ENCODE results near the gene SHROOM1.

The SHROOM1 gene

DNA sequence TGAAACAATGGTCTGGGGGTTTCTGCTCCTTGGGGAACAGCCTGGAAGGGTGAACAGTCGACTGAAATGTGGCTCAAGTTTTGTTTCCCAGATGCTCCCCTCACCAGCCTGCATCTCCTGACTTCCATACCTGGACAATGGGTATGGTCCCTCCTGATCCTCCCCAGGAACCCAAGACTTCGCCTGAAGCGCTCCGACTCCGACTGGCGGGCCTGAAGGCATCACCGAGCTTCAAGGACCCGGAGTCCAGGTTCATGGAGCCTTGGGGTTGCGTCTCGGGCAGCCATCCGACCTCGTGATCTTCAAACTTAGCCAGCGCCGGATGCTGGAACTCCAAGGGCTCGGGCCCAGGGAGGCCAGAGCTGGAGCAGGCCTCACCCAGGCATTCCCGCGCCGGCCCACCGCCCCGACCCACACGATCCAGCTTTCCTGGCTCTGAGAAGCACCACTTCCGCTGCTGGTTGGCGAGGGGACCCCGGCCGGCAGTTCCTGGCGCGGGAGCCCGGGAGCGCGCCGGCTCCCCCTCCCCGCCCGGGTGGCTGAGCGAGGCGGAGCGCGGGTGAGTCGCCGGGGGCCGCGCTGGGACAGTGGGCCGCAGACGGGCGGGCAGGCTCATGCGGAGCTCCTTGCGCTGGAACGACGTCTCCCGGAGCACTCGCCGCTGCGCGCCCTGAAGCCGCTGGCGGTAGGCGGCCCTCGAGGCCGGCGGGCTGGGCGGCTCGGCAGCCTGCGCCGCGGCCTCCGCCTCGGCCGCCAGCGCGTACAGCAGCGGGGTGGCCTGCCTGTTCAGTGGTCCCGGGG is 5.2 kb downstream of the SHROOM1 start:
- DNase-seq (ENCODE audit: low spot score) = no peak

DNA sequence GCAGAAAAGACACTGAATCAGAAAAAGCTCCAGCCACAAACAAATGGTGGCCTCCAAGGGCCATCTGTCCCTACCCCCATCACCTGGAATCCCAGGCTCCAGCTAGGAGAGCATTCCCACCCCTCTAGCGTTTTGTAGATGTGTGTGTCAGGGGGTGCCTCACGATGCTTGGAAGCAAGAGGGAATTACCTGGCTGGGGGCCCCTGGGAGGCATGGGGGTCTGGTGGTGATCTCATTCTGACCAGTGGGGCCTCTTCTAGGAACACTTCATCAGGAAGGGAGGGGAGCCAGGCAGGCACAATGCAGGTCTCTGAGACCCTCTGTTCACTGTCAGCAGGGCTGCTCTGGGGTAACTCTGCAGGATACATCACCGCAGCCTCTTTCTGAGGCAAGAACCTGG is 6.0 kb downstream of the SHROOM1 start:
- DNase-seq (ENCODE audit: low spot score) = no peak

DNA sequence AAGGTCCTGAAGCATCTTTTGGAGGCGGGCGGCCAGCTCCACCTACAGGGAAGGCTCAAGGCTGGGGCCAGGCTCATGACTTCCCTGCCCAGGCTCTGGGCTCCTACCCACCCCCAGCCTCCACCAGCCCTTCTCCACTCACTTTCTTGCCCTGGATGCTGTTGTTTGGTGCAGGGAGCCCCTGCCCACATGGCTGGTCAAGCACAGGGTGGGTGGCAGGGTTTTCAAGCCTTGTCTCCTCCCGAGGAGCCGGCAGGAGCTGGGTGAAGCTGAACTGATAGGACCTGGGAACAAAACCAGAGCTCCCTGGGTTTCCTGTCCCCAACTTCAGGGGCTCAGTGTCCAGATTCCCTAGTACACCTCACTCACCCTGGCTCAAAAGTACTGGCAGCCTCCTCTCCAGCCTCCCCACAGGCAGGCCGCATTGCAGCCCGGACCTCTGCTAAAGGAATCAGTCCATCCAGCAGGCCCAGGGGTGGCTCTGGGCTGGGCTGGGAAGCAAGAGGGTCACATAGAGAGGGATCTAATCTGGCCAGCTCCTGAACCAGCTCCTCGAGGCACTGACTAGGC is 6.9 kb downstream of the SHROOM1 start:
- no peak for DNase-seq (ENCODE audit: low spot score)

DNA sequence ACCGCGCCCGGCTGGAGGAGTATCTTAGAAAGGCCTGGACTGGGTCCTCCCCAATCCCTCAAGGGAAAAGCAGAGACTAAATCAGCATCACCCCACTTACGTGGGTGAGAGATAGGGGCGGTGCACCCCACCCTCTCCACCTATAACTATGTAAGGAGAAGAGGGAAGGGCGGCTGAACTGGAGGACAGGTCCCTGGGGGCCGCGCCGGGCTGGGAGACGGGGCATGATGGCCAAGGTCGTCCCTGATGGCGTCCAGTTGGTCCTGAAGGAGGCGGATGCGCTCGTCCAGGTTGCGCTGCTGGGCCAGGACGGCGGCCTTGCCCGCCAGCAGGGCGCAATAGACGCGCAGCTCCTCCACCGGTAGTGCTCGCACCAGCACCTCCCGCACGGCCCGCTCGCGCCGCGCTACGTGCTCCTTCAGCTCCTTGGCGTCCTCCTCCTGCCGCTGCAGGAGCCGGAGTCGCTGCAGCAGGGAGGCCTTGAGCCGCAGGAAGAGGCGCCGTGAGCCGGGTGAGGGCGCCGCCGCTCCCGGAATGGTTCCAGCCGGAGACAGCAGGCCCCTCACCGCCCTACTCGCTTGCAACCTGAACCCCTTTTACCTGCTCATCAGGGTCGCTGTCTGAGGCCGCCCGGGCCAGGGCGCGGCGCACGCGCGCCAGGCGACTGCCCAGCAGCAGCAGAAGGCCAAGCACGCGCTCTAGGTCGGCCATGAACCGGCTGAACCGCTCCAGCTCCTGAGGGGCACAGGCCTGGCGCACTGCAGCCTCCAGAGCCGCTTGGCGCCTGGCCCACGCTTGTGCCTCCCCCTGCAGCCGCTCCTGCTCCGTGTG is 7.6 kb downstream of the SHROOM1 start:
- no peak for DNase-seq (ENCODE audit: low spot score)

DNA sequence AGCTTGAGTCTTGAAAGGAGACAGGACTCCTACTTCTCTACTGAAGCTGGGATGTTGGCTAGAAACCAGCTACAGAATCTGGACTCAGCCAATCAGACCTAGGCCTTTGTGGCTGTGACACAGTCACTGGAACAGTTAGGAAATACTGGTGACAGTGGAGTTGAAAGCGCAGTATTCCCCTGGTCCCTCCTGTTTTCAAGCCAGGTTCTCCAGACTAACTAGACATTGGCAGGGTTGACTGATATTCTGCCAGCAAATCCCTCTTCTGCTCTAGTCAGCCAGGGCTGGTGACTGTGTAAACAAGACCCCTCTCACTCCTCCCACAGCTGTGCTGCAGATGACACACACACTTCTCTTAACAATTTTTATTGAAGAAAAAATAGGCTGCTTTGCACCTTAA is 8.7 kb downstream of the SHROOM1 start:
- peak; percentile 84 for DNase-seq (ENCODE audit: low spot score)

DNA sequence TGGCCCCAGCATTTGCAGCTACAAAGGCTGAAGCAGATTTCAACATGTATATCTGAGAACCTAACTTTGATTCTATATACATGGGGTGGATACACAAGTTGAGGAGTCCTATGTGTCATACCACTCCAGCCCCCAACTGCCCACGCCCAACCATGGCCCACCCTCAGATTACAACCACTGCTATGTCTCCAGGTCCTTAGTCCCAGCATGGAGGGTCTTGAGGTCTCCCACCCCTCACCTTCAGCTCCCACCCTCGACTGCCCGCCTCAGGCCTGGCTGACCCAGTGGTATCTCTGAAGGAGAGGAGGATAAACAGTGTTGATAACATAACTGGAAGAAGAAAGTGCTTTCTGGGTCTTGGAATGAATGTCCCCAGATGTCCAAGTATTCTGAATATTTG is 9.1 kb downstream of the SHROOM1 start:
- no peak for DNase-seq (ENCODE audit: low spot score)

DNA sequence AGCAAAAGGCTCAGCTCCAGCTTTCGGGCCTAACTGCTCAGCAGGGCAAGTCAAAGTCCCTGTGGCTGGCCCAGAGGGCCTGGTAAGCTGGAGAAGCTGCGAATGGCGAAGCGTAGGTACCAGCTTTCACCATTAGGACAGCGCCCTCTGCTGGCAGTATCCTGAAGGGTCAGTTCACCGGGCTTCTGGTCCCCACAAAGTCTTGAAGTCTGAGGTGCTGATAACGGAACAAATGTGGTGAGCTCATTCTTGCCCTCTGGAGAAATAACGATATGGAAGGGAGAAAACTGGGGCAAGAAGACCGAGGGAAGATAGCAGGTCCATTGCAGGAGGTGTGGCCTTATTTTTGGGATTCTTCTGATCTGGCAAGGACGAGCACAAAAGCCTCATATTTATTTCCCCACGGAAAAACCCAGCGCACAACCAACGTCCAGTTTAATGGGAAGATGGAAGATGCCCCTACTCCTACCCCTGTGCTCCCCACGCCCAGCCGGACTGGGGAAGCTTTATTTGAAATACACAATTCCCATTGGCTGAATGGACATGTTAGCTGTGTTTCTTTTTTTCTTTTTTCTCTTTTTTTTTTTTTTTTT is 10.2 kb downstream of the SHROOM1 start:
- peak; percentile 96 for DNase-seq (ENCODE audit: low spot score)

DNA sequence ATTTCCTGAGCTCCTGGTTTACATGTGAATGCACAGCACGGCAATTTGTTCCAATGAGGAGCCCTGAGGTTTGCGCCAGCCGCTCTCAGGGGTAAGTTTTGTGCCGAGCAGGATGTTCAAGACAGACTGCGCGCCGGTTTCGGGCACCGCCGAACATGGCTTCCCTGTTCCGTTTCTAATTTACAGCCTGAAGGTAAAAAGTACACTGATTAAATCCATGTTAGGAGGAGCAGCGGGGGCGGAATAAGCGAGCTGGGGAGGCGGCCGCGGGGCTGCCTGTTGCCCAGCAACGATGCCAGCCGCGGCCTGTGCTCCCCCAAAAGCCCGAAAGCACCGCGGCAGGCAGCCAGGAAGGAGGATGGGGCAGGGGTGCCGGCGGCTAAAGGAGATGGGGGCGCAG is 11.0 kb downstream of the SHROOM1 start:
- DNase-seq (ENCODE audit: low spot score) = no peak

DNA sequence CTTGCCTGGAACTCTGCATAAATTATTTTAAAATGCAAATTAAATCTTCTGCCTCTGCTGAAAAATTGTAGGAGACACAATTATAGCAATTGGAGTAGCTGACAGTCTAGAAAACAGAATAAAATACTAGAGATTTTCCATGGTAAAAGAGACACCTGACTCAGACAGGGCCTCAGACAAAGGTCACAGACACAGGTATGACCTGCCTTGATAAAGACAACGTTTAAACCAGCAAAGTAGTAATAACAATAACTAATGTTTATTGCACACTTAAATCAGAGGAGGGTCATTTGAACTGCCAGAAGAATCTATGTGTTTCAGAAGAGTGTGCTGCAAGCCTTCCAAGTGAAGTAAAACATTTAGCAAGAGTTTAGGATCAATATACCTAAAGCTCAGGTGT is 13.4 kb downstream of the SHROOM1 start:
- DNase-seq (ENCODE audit: low spot score) = no peak

DNA sequence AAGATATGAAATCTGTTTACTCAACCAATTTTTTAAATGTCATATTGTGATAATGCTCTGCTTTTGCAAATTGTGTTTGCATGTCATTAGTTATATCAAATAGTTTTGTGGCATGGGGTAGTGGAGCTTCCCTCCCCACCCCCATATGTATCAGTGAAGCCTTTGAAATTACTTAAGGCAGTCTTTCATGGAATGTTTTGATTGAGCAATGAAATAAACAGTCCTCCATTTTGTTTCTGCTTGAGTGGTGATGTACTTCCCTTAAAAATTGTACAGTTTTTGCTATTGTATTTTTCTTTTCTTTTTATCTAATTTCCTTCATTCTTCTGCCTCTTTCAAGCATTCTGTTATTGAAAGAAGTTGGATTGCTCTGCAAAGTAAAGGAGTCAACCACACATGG is 13.9 kb downstream of the SHROOM1 start:
- no peak for DNase-seq (ENCODE audit: low spot score)

DNA sequence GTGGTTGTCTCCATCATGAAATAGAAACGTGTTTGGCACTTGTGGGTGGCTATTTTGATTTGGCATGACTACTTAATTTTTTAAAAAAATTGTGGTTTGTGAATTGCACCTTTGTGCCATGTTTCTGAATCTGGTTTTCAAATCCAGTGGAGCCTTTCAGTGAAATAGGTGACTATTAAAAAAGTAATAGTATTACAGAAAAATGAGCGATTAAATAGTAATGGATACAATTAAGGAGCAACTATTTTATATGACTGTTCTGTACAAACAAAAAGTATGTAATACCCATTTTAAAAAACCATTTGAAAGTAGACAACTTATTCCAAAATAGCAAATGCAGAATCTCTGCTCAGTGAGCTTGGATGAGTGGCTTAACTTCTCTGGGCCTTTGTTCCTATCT is 14.4 kb downstream of the SHROOM1 start:
- DNase-seq (ENCODE audit: low spot score) = no peak

DNA sequence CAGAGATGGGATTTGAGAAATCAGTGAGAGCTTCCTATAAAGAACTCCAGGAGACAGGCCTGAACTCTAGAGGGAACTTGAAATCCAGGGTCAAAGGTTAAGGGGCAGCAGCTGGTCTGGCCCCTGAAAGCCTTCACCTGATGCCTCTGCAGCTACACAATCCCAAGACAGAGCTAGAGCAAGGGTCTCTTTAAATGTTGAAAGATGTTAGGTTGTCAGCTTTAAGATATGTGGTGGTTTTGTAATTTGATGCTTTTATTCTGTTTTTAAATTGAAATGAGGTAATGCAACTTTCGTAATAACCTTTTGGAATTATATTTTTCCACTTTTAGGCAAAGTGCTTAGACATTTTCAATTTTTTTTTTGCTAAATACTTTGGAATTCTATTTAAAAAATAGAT is 15.0 kb downstream of the SHROOM1 start:
- DNase-seq (ENCODE audit: low spot score) = no peak

DNA sequence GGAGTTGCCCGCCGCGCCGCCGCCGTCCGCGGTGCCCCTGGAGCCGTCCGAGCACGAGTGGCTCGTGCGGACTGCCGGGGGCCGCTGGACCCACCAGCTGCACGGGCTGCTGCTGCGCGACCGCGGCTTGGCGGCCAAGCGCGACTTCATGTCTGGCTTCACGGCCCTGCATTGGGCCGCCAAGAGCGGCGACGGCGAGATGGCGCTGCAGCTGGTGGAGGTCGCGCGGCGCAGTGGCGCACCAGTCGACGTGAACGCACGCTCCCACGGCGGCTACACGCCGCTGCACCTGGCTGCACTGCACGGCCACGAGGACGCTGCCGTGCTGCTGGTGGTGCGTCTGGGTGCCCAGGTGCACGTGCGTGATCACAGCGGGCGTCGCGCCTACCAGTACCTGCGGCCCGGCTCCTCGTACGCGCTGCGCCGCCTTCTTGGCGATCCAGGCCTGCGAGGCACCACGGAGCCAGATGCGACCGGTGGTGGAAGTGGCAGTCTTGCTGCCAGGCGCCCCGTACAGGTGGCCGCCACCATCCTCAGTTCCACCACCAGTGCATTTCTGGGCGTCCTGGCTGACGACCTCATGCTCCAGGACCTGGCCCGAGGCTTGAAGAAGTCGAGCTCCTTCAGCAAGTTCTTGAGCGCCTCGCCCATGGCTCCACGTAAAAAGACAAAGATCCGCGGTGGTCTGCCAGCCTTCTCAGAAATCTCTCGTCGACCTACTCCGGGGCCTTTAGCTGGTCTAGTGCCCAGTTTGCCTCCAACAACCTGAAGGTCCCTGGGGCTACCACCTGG is 15.7 kb downstream of the SHROOM1 start:
- DNase-seq (ENCODE audit: low spot score) = no peak

DNA sequence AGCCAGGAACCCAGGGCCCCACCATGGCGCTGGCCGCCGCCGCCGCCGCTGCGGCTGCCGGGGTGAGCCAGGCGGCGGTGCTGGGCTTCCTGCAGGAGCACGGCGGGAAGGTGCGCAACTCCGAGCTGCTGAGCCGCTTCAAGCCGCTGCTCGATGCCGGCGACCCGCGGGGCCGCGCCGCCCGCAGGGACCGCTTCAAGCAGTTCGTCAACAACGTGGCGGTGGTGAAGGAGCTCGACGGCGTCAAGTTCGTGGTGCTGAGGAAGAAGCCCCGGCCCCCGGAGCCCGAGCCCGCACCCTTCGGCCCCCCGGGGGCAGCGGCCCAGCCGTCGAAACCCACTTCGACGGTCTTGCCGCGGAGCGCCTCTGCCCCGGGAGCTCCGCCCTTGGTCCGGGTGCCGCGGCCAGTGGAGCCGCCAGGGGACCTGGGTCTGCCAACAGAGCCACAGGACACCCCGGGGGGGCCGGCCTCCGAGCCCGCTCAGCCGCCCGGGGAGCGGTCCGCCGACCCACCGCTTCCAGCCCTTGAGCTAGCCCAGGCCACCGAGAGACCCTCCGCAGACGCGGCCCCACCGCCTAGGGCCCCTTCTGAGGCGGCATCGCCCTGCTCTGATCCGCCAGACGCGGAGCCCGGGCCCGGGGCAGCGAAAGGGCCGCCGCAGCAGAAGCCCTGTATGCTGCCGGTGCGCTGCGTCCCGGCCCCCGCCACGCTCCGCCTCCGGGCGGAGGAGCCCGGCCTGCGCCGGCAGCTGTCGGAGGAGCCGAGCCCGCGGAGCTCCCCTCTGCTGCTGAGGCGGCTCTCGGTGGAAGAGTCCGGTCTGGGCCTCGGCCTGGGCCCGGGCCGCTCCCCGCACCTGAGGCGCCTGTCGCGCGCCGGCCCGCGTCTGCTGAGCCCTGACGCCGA is 16.6 kb downstream of the SHROOM1 start:
- DNase-seq (ENCODE audit: low spot score) = no peak

DNA sequence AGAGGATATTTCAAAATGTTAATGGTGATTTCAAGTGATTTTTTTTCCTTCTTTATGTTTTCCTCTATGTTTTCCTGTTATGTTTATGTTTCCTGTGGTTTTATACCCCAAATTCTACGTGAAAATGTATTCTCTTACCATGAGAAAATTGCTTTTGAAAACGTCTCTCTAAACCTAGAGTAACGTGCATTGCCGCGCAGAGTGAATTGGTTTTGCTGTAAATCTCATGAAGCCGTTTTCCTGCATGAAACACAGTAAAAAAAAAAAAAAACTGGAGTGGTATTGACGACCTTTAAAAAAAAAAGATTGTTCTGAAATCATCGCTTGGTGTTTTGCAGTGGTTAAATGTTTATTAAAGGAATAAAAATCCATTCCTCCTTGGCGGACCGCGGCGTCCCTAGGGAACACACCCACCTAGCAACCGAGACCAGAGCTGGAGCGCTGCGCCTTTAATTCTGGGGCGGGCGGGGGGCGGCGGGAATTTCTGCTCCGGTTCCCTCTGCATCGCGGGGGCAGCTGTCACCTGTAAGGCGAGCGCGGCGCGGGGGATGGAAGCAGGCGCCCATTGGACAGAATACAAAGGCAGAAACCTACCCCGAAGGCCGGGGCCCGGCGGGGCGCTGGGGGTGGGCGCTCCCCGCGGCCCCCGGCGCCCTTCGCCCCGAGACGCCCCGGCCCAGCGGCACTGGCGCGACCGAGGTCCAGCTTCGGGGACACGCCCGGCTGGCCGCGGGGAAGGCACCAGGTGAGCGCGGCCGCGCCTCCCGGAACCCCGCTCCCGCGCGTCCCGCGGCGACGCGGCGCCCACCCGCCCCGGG is 17.5 kb downstream of the SHROOM1 start, which contains the start of gene SOWAHA:
Gene SOWAHA, plus strand, starts transcription at position 522 of the 818 bp plus-strand sequence. CDS start 320 bp downstream, outside the sequence.
- DNase-seq (ENCODE audit: low spot score) = peak; percentile 81

DNA sequence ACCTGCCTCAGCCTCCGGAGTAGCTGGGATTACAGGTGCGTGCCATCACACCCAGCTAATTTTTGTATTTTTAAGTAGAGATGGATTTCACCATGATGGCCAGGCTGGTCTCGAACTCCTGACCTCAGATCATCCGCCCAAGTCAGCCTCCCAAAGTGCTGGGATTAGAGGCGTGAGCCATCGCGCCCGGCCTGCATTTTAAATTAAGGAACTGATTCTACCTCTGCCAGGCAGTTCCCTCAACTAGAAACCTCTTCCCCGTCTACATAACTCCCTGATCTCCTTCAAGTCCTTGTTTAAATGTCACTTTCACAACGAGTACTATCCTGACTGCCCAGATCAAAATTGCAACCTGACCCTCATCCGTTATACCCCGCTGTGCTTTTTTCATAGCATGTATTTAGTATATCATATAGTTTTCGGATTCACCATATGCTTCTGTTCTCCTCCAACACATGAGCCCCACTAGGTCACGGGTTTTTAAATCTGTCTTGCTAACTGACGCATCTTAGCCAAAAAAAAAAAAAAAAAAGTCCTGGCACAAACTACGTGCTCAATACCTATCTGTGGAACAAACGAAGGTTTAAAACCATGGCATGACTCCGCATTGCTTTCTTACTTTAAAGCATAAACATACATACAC is 18.2 kb downstream of the SHROOM1 start:
- DNase-seq (ENCODE audit: low spot score) = no peak

DNA sequence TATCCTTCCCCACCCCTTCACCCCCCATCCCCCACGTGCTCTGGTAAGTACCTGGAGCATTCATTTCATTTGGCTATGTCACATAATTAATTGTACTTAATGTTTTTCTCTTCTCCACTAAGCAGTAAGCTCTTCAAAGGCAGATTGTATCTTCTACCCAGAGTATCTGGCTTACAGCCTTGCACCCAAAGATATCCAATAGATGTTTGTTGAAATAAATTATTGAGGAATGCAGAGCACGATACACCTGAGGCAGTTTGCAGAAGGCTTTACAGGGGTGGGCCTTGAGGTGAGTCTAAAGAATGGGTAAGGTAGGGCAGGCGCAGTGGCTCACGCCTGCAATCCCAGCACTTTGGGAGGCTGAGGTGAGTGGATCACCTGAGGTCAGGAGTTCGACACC is 19.8 kb downstream of the SHROOM1 start:
- no peak for DNase-seq (ENCODE audit: low spot score)

DNA sequence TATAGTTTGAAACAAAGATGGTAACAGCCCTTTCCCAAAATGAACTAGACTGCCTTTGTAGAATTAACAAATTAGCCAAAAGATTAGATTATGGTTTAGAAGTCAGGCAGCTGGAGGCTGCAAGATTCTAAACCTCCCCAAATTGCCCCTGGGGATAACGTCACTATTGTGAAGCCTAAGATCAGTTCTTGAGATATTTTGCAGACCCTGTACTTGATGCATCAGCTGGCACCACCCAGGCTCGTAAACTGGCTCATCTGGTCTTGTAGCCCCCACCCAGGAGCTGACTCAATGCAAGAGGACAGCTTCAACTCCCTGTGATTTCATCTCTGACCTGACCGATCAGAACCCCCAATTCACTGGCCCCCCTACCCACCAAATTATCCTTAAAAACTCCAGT is 21.6 kb downstream of the SHROOM1 start:
- DNase-seq (ENCODE audit: low spot score) = no peak

DNA sequence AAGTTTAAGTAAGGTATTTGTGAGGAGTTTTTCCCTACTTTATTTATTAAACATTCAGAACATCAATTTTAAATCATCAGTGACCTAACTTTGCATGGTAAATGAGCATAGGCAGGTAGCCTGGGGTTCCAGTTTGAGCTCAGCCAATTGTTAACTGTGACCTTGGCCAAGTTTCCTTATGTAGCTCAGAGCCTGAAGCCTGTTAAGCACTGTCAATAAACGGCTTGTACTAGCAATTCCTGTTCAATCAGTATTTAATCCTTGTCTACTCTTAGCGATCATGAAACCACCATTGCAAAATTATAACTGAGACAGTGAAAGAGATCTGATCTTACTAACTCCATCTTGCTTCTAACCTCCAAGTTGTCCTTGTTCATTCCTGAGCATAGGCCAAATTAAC is 22.0 kb downstream of the SHROOM1 start:
- no peak for DNase-seq (ENCODE audit: low spot score)
